H9 (cell line): Measurements from ENCODE around the gene CCDC170. TPM values are rescaled to one million over a fixed set of nuclear protein-coding genes. Genes with fewer than 3 reads are reported as not detected.

Experiments
- DNase-seq: peaks from one replicate; pipeline ENCODE4 v3.0.0-alpha.2; 2017
- H2AFZ ChIP-seq: one replicate; pipeline ENCODE4 v1.6.1; 2013; ENCODE audit warnings: mild to moderate bottlenecking, low read length, control low read depth, moderate library complexity
- H2AK5ac ChIP-seq: 2 replicates; pipeline ENCODE4 v1.6.1; 2013; ENCODE audit warnings: low read length, control low read depth, mixed read lengths; ENCODE audit not compliant: insufficient read length
- H2BK120ac ChIP-seq: one replicate; pipeline ENCODE4 v1.6.1; 2013; ENCODE audit warnings: low read depth, mild to moderate bottlenecking, low read length, control low read depth, inconsistent platforms; ENCODE audit not compliant: poor library complexity, severe bottlenecking
- H2BK12ac ChIP-seq: 2 replicates; pipeline ENCODE4 v1.6.1; 2013; ENCODE audit warnings: low read length, control low read depth, mixed read lengths, low read depth; ENCODE audit not compliant: insufficient read length
- H2BK15ac ChIP-seq: 2 replicates; pipeline ENCODE4 v1.6.1; 2013; ENCODE audit warnings: low read depth, low read length, control low read depth
- H2BK20ac ChIP-seq: one replicate; pipeline ENCODE4 v1.6.1; 2013; ENCODE audit warnings: low read depth, mild to moderate bottlenecking, low read length, control low read depth, inconsistent platforms; ENCODE audit not compliant: poor library complexity, severe bottlenecking
- H2BK5ac ChIP-seq: 2 replicates; pipeline ENCODE4 v1.6.1; 2013; ENCODE audit warnings: low read length, control low read depth, mixed read lengths; ENCODE audit not compliant: insufficient read length
- H3K14ac ChIP-seq: 2 replicates; pipeline ENCODE4 v1.6.1; 2013; ENCODE audit warnings: low read length, control low read depth; ENCODE audit not compliant: insufficient read depth
- H3K18ac ChIP-seq: 2 replicates; pipeline ENCODE4 v1.6.1; 2013; ENCODE audit warnings: low read depth, mild to moderate bottlenecking, mixed read lengths, low read length, control low read depth; ENCODE audit not compliant: insufficient read length
- H3K23ac ChIP-seq: 2 replicates; pipeline ENCODE4 v1.6.1; 2013; ENCODE audit warnings: low read length, control low read depth, mixed read lengths, low read depth; ENCODE audit not compliant: insufficient read length
- H3K23me2 ChIP-seq: 2 replicates; pipeline ENCODE4 v1.6.1; 2013; ENCODE audit warnings: low read depth, mild to moderate bottlenecking, mixed read lengths, low read length, control low read depth; ENCODE audit not compliant: insufficient read length, poor library complexity, severe bottlenecking
- H3K27ac ChIP-seq: 2 replicates; pipeline ENCODE4 v1.5.1; 2013; ENCODE audit warnings: low read length, control low read depth, mixed read lengths, low read depth; ENCODE audit not compliant: insufficient read length
- H3K27me3 ChIP-seq: 2 replicates; pipeline ENCODE4 v1.6.1; 2013; ENCODE audit warnings: low read length, control low read depth, inconsistent platforms; ENCODE audit not compliant: insufficient read depth
- H3K4ac ChIP-seq: 2 replicates; pipeline ENCODE4 v1.6.1; 2013; ENCODE audit warnings: low read depth, mild to moderate bottlenecking, control low read depth, inconsistent platforms, low read length, moderate library complexity
- H3K4me1 ChIP-seq: 2 replicates; pipeline ENCODE4 v1.6.1; 2013; ENCODE audit warnings: low read length, control low read depth, inconsistent platforms; ENCODE audit not compliant: insufficient read depth
- H3K4me2 ChIP-seq: 2 replicates; pipeline ENCODE4 v1.6.1; 2013; ENCODE audit warnings: low read length, control low read depth, mixed read lengths; ENCODE audit not compliant: insufficient read length, insufficient read depth
- H3K56ac ChIP-seq: 2 replicates; pipeline ENCODE4 v1.6.1; 2013; ENCODE audit warnings: low read depth, mild to moderate bottlenecking, mixed read lengths, low read length, control low read depth; ENCODE audit not compliant: insufficient read length
- H3K79me1 ChIP-seq: 2 replicates; pipeline ENCODE4 v1.6.1; 2013; ENCODE audit warnings: low read depth, mild to moderate bottlenecking, moderate library complexity, low read length, control low read depth, inconsistent platforms; ENCODE audit not compliant: insufficient read depth, poor library complexity, severe bottlenecking
- H3K79me2 ChIP-seq: 2 replicates; pipeline ENCODE4 v1.6.1; 2013; ENCODE audit warnings: low read length, control low read depth, inconsistent platforms; ENCODE audit not compliant: insufficient read depth
- H3K9ac ChIP-seq: 2 replicates; pipeline ENCODE4 v1.6.1; 2013; ENCODE audit warnings: low read length, control low read depth, mixed read lengths; ENCODE audit not compliant: insufficient read length; ENCODE audit errors: extremely low read depth
- H3K9me3 ChIP-seq: one replicate; pipeline ENCODE4 v1.6.1; 2013; ENCODE audit warnings: low read depth, low read length, inconsistent platforms; ENCODE audit not compliant: control insufficient read depth
- H3T11ph ChIP-seq: one replicate; pipeline ENCODE4 v1.6.1; 2013; ENCODE audit warnings: mild to moderate bottlenecking, low read length, control low read depth, inconsistent platforms
- H4K20me1 ChIP-seq: one replicate; pipeline ENCODE4 v1.6.1; 2013; ENCODE audit not compliant: control insufficient read depth, insufficient read length, insufficient read depth
- H4K5ac ChIP-seq: 2 replicates; pipeline ENCODE4 v1.6.1; 2013; ENCODE audit warnings: low read depth, mild to moderate bottlenecking, mixed read lengths, low read length, control low read depth; ENCODE audit not compliant: insufficient read length
- H4K8ac ChIP-seq: replicated peaks from 2 replicates; pipeline ENCODE4 v1.6.1; 2013; ENCODE audit warnings: low read length, control low read depth, mixed read lengths, low read depth; ENCODE audit not compliant: insufficient read length
- H4K91ac ChIP-seq: 2 replicates; pipeline ENCODE4 v1.6.1; 2013; ENCODE audit warnings: low read depth, mild to moderate bottlenecking, moderate library complexity, mixed read lengths, low read length, control low read depth; ENCODE audit not compliant: insufficient read length
- H3K27ac Mint-ChIP-seq, 3 experiments: 2 replicates in 2 of 3; 3 replicates in 1 of 3; pipeline ENCODE4 v1.8.0; 2020 to 2021; ENCODE audit warnings: mixed read lengths in 3 of 3, mild to moderate bottlenecking in 1 of 3, moderate library complexity in 1 of 3
- H3K27me3 Mint-ChIP-seq: 2 replicates; pipeline ENCODE4 v1.8.0; 2021; ENCODE audit warnings: low read depth, mild to moderate bottlenecking, moderate library complexity, mixed read lengths
- H3K36me3 Mint-ChIP-seq, 3 experiments: 2 replicates in 2 of 3; 3 replicates in 1 of 3; pipeline ENCODE4 v1.8.0; 2020 to 2021; ENCODE audit warnings: low read depth in 3 of 3, mixed read lengths in 3 of 3; ENCODE audit not compliant: insufficient read depth in 1 of 3
- H3K4me1 Mint-ChIP-seq, 2 experiments: 2 replicates each; pipeline ENCODE4 v1.8.0; 2020; ENCODE audit warnings: mixed read lengths in 2 of 2
- H3K4me3 Mint-ChIP-seq, 2 experiments: 2 replicates in 1 of 2; 3 replicates in 1 of 2; pipeline ENCODE4 v1.8.0; 2020 to 2021; ENCODE audit warnings: mild to moderate bottlenecking in 2 of 2, mixed read lengths in 2 of 2, moderate library complexity in 1 of 2
- H3K9me3 Mint-ChIP-seq, 2 experiments: 2 replicates in 1 of 2; 3 replicates in 1 of 2; pipeline ENCODE4 v1.8.0; 2020; ENCODE audit warnings: mild to moderate bottlenecking in 2 of 2, mixed read lengths in 2 of 2, moderate library complexity in 1 of 2
- WGBS: extraction: QIAGEN DNeasy Blood & Tissue Kit; methylation state at CpG from one replicate; pipeline ENCODE4 v1.1.7; 2013; ENCODE audit warnings: missing lambda C conversion rate, low lambda C conversion rate, mixed read lengths; ENCODE audit not compliant: insufficient read length; ENCODE audit errors: extremely low coverage; 5-methylcytosine and 5-hydroxymethylcytosine counted together
- total RNA-seq: library from RNA; stranded (reverse); gene quantifications from 2 replicates; pipeline ENCODE4 v1.2.1, GENCODE V29; 2021
- TF ChIP-seq, protein P1 (sequence below): fragments of 200-600 bp; sonication (generic); conservative IDR thresholded peaks from 3 replicates; pipeline ENCODE4 v1.8.0; 2021; ENCODE audit warnings: antibody characterized with exemption, mild to moderate bottlenecking

The CCDC170 gene
- total RNA-seq, 1 experiment from 2014 or later, result 0.07 TPM

DNA sequence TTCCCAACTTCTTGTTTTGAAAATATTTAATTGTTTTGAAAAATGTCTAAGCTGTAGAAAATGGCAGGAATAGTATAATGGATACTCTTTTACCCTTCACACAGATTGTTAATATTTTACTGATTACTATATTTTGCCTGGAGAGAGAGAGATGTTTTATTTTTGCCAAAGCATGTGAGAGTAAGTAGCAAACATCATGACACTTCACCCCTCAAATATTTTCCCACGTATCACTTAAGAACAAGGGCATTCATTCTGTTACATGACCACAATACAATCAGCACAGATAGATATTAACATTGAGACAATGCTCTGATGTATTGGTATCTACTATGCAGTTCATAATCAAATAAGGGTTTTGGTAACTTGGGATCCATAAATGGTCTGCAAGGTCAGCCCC, 116.5 kb downstream of the CCDC170 start:
- Histone ChIP-seq H3K4ac (no peak overlapping the region), H4K20me1 (no peaks in the 10 kb centered on the region), H3K9me3 (no peaks in the 10 kb centered on the region), H4K91ac (no peak overlapping the region), H2BK120ac (no peak overlapping the region), H3K23ac (no peak overlapping the region), H3K27me3 (no peaks in the 10 kb centered on the region), H2BK5ac (no peak overlapping the region), H3K27ac (no peak overlapping the region), H3K18ac (no peak overlapping the region), H2BK12ac (no peak overlapping the region), H3K9ac (no peak overlapping the region), H4K8ac (no peak overlapping the region), H3T11ph (no peak overlapping the region), H2BK20ac (no peak overlapping the region), H2BK15ac (no peak overlapping the region), H3K4me2 (no peak overlapping the region), H3K14ac (no peak overlapping the region), H3K79me2 (no peaks in the 10 kb centered on the region), H2AK5ac (no peak overlapping the region), H3K79me1 (no peaks in the 10 kb centered on the region), H4K5ac (no peak overlapping the region), H3K56ac (no peak overlapping the region), H2AFZ (no peak overlapping the region), H3K23me2 (no peaks in the 10 kb centered on the region), H3K4me1 (no peaks in the 10 kb centered on the region; the same call in 1 of the 2 replicates)
- Mint-ChIP-seq H3K9me3 (no peaks in the 10 kb centered on the region; a peak in 1 of 5 replicates), H3K27me3 (no peaks in the 10 kb centered on the region), H3K27ac (no peak overlapping the region), H3K36me3 (no peaks in the 10 kb centered on the region; a peak in 2 of 7 replicates), H3K4me3 (no peak overlapping the region), H3K4me1 (peaks cover 13 to 14% of the 10 kb centered on the region in 2 experiments)
- DNase-seq, result no peak
- TF ChIP-seq, protein P1, sequence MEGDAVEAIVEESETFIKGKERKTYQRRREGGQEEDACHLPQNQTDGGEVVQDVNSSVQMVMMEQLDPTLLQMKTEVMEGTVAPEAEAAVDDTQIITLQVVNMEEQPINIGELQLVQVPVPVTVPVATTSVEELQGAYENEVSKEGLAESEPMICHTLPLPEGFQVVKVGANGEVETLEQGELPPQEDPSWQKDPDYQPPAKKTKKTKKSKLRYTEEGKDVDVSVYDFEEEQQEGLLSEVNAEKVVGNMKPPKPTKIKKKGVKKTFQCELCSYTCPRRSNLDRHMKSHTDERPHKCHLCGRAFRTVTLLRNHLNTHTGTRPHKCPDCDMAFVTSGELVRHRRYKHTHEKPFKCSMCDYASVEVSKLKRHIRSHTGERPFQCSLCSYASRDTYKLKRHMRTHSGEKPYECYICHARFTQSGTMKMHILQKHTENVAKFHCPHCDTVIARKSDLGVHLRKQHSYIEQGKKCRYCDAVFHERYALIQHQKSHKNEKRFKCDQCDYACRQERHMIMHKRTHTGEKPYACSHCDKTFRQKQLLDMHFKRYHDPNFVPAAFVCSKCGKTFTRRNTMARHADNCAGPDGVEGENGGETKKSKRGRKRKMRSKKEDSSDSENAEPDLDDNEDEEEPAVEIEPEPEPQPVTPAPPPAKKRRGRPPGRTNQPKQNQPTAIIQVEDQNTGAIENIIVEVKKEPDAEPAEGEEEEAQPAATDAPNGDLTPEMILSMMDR, result no peak
- WGBS, result no CpG with 5 or more reads among the region's 1 CpG
